Camera-type eye (tissue), 1 donor: ENCODE data around the gene CBX8. TPM values are rescaled to one million over a fixed set of nuclear protein-coding genes. Genes with fewer than 3 reads are reported as not detected.

Experiments used
- total RNA-seq: library from RNA; depleted of rRNA; stranded (reverse); fragments of >200 nt; gene quantifications from one replicate; pipeline ENCODE4 v1.2.3, GENCODE V29; 2014

The CBX8 gene
- 17.4 TPM for total RNA-seq

DNA sequence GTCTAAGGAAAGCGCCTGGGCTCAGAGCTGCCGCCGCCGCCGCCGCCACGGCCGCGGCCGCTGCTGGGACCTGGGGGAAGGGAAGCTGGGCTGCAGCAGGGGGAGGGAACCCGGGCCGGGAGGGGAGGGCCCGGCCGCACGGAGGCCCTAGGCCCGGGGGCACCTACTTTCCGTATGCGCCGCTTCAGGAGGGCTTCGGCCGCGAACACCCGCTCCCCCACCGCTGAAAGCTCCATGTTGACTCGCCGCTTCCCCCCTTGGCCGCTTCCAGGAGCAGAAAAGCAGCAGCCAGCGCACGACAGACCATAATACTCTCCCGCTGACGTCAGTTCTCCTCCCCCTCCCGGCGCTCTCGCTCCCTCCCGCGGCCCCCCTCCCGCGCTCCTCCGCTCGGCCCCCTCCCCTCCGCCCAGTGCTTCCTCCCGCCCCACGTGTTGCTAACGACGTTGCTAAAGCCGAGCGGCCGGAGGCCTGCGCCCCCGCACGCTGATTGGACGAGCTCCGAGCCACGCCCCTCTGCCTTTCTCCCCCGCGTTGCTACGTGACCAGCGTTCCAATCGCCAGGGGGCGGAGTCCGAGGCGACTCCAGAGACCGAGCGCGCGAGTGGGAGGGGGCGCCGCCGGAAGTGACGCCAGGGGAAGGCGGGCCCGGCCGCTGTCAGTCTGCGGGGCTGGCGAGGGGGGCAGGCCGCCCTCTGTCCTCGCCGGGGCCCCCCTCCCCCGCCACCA is at the start of gene CBX8:
Gene CBX8 (minus strand): TSS at position 315 of the 729 bp plus-strand sequence. CDS start 79 bp downstream, at position 236.

DNA sequence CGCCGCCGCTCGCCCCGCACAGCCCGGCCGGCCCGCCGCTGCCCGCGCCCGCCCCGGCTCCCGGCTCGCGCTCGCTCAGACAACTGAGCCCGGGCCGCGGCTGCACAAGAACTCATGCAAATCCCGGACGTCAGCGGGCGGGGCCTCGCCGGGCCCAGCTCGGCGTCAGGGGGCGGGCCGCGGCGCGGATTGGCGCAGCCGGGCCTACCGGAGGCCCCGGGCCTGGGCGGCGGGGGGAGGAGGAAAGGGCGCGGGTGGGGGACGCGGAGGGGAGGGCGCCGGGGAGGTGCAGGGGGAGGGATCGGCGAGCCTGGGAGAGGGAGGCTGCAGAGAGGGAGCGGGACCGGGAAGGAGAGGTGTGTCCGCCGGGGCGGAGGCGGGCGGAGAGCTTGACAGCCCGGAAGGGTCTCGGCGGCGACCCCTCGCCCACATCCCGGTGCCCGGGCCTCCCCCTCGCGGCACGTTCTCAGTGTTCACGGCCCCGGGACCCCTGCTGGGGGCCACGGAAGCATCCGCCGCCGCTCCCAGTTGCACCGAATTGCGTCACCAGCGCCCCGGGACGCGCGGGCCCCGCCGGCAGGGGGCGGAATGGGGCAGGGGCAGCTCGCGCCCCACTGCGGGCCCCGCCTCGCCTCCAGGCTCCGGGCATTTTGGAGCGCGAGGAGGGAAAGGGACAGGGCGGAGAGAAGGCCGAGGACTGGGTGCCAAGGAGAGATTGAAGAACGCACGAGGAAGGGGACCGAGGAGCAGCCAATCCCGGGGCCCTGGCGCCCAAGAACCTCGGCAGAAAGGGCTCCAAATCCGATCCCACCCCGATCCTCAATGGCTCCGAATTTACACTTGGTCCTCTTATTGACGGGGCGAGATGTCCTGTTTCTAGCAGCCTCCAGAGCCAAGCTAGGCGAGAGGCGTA is 42.7 kb upstream of the CBX8 start, which contains the start of gene CBX4:
Gene CBX4 (minus strand): TSS at position 85 of the 913 bp plus-strand sequence. CDS start 189 bp downstream, outside the sequence.

DNA sequence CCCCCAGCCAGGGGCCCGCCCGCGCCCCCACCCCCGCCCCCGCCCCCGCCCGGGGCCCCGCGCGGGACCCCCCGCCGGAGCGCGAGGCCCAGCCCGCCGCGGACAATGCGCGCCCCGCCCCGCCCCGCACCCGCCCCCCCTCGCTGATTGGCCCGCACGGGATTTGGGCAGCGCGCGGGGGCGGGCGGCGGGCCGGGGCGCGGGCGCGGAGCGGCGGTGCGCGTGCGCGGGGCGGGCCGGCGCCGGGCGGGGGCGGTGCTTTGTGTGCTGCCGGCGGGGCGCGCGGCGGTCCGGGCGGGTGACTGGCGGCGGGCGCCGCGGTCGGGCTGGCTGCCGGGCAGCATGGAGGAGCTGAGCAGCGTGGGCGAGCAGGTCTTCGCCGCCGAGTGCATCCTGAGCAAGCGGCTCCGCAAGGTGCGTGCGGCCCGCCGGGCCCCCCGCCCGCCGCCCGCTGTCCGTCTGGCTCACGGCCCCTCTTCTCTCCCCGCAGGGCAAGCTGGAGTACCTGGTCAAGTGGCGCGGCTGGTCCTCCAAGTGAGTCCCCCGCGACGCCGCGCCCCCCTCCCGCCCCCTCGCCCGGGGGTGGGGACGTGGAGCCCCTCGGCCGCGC is 18.9 kb downstream of the CBX8 start, which contains the start of gene CBX2:
Gene CBX2 (plus strand): TSS at position 255 of the 610 bp plus-strand sequence. CDS start 88 bp downstream, at position 343.

Other genes starting within 250 kb of the CBX8 start
- 3.7 TPM for gene RBFOX3, start 186.0 kb downstream of the CBX8 start, total RNA-seq
- not detected for gene ENPP7, start 66.1 kb downstream of the CBX8 start, total RNA-seq
- 13.8 TPM for gene CBX2, start 18.9 kb downstream of the CBX8 start, total RNA-seq
- gene CBX4, start 42.4 kb upstream of the CBX8 start, total RNA-seq = 25.6 TPM
- gene TBC1D16, start 238.8 kb upstream of the CBX8 start, total RNA-seq = 39.0 TPM
- gene CCDC40, start 239.6 kb upstream of the CBX8 start, total RNA-seq = 11.0 TPM